ENCODE results near the gene SLMAP.
"Not testable (repeated sequence)": the region's sequence is repeated elsewhere in the genome, so short reads cannot be mapped to it uniquely, and the experiment has no call there.

SLMAP gene

DNA sequence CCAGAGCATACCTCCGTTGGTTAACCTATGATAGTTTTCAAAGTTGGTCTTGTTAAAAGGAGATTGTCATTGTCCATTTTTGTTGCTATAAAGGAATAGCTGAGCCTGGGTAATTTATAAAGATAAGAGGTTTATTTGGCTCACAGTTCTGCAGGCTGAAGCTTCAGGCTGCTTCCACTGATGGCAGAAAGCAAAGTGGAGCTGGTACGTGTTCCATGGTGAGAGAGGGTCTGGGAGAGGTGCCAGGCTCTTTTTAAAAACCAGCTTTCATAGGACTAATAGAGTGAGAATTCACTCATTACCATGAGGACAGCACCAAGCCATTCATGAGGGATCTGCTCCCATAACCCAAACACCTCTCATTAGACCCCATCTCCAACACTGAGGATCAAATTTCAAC lies 107.3 kb downstream of the SLMAP start:
- DNase-seq (ENCODE audit: low read depth): no peak
- no peak overlapping the region for H3K4me3 ChIP-seq (ENCODE audit: low read depth, low read length)

- DNase-seq (ENCODE audit: low read depth): no peak
Observed at GRCh38 chr3:57864853-57865252, 108.7 kb downstream of the SLMAP start.

GRCh38 chr3:57869110-57869509 lies 113.0 kb downstream of the SLMAP start:
- DNase-seq (ENCODE audit: low read depth): not testable (repeated sequence)

More at GRCh38 chr3:57864853-57865252, 108.7 kb downstream of the SLMAP start:
- no peak overlapping the region for H3K4me3 ChIP-seq (ENCODE audit: low read depth, low read length)

GRCh38 chr3:57872606-57873005 lies 116.5 kb downstream of the SLMAP start:
- H3K4me3 ChIP-seq (ENCODE audit: low read depth, low read length): no peak overlapping the region
- no peak for DNase-seq (ENCODE audit: low read depth)

More at GRCh38 chr3:57869110-57869509, 113.0 kb downstream of the SLMAP start:
- H3K4me3 ChIP-seq (ENCODE audit: low read depth, low read length): not testable (repeated sequence)

- no peak overlapping the region for H3K4me3 ChIP-seq (ENCODE audit: low read depth, low read length)
- no peak for DNase-seq (ENCODE audit: low read depth)
Observed at GRCh38 chr3:57876632-57877031, 120.5 kb downstream of the SLMAP start.

GRCh38 chr3:57877116-57877515 lies 121.0 kb downstream of the SLMAP start:
- H3K4me3 ChIP-seq (ENCODE audit: low read depth, low read length): no peak overlapping the region

GRCh38 chr3:57884436-57884835 lies 128.3 kb downstream of the SLMAP start:
- DNase-seq (ENCODE audit: low read depth); H3K4me3 ChIP-seq (ENCODE audit: low read depth, low read length): not testable (repeated sequence)

More at GRCh38 chr3:57877116-57877515, 121.0 kb downstream of the SLMAP start:
- no peak for DNase-seq (ENCODE audit: low read depth)

- no peak overlapping the region for H3K4me3 ChIP-seq (ENCODE audit: low read depth, low read length)
- no peak for DNase-seq (ENCODE audit: low read depth)
Observed at GRCh38 chr3:57889807-57890206, 133.7 kb downstream of the SLMAP start.

DNA sequence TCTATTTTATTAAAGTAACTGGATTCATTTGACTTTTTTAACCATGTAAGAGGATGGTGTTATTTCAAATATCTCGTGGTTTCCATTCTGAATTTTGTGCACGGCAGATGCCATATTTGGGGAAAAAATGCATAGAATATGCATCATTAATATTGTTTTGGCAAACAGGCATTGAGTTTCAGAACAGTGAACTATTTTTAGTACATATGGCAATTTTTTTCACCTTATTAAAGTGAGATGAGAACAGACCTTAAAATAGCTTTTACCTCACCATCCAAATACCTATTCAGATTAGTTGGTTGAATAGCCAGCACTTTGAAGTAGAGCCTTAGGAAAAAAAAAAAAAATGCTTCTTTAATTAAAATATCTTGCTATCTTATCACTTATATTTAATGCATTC lies 134.8 kb downstream of the SLMAP start:
- H3K4me3 ChIP-seq (ENCODE audit: low read depth, low read length): no peak overlapping the region
- DNase-seq (ENCODE audit: low read depth): no peak

GRCh38 chr3:57892423-57892822 lies 136.3 kb downstream of the SLMAP start:
- DNase-seq (ENCODE audit: low read depth): no peak
- no peak overlapping the region for H3K4me3 ChIP-seq (ENCODE audit: low read depth, low read length)

GRCh38 chr3:57893156-57893555 lies 137.0 kb downstream of the SLMAP start:
- DNase-seq (ENCODE audit: low read depth): no peak
- H3K4me3 ChIP-seq (ENCODE audit: low read depth, low read length): no peak overlapping the region

DNA sequence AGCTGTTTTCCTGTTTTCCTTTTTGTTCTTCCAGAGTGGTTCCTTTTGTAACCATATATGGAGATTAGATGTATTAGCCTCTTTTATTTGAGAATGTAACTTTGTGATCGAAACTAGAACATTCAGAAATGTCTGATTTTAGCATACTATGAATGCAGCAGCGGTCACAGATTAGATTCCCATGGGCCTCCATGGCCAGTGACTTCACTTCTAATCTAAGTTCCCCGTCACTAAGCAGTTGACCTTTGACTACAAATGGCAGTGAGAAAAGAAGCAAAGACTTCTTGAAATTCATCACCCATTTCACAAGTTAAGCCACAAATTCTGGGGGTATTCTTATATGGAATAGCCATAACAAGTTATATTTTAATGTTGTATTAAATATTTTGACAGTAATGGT lies 137.6 kb downstream of the SLMAP start:
- no peak for DNase-seq (ENCODE audit: low read depth)
- no peak overlapping the region for H3K4me3 ChIP-seq (ENCODE audit: low read depth, low read length)

GRCh38 chr3:57896031-57896430 lies 139.9 kb downstream of the SLMAP start:
- no peak overlapping the region for H3K4me3 ChIP-seq (ENCODE audit: low read depth, low read length)
- DNase-seq (ENCODE audit: low read depth): no peak

DNA sequence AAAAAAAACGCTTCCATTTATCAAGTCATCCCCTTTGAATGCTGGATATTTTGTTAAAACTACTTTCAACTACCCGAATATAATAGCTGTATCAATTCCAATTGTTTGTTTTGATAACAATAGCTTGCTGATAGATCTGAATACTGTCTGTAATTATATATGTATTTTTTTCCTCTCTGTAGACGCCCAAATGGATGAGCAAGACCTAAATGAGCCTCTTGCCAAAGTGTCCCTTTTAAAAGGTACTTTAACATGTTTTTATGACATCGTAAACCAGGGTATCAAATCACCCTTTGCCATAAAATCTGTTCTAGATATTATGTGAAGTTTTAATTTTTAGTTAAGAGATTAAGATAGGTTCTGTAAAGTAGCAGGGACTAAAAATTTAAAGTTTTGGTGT lies 140.6 kb downstream of the SLMAP start:
- no peak for DNase-seq (ENCODE audit: low read depth)
- H3K4me3 ChIP-seq (ENCODE audit: low read depth, low read length): no peak overlapping the region

GRCh38 chr3:57900786-57901185 lies 144.7 kb downstream of the SLMAP start:
- no peak overlapping the region for H3K4me3 ChIP-seq (ENCODE audit: low read depth, low read length)
- DNase-seq (ENCODE audit: low read depth): no peak

DNA sequence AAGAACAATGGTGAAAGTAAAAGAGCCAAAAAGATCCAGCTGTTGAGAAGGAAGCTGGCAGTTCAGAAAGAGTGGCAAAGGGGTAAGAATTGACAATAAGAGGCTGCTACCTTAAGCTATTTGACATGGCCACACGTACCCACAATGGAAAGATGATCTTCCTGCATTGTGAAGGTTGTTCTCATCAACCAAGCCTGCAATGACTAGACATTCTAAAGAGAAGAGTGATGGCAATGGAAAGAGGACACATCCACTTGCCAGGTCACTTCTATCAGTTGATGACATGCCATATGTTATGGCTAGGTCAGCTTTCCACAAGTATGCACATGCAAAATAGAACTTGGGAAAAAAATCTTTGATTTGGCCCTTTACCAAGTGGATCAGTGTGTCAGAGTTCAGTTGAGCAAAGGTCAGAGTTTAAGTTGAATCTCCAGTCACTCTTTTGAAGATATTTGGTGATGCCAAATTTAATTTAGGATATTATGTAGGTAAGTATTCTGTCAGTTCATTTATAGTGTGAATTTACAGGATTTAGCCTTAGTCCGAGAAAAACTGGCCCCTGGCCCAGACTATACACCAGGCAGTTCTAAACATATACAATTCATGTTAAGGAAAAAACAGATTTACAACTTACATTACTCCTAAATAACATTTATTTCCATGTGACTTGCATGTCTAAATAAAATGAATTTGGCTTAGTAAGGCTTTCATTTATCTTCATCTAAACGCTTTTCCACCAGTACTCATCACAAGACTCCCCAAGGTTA lies 147.2 kb downstream of the SLMAP start:
- no peak overlapping the region for H3K4me3 ChIP-seq (ENCODE audit: low read depth, low read length)
- DNase-seq (ENCODE audit: low read depth): no peak

DNA sequence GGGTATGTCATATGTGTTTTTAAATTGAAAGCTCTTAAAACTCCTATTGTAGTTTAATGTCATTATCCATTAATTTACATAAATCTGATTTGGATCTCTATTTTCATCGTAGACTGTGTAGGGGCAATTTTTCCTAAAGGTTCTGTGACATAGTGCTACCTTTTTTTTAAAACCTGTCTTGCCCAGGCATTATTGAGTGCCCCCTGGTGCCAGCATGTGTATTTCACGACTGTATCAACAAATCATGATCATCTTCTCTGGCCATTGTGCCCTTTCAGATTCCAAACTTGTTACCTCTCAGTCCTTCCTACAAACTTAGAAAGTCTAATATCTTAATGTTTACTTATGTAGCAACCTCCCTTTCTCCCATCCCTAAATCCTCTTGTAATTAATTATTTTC lies 154.9 kb downstream of the SLMAP start:
- DNase-seq (ENCODE audit: low read depth): no peak
- no peak overlapping the region for H3K4me3 ChIP-seq (ENCODE audit: low read depth, low read length)

GRCh38 chr3:57911593-57911992 lies 155.5 kb downstream of the SLMAP start:
- no peak overlapping the region for H3K4me3 ChIP-seq (ENCODE audit: low read depth, low read length)
- no peak for DNase-seq (ENCODE audit: low read depth)

DNA sequence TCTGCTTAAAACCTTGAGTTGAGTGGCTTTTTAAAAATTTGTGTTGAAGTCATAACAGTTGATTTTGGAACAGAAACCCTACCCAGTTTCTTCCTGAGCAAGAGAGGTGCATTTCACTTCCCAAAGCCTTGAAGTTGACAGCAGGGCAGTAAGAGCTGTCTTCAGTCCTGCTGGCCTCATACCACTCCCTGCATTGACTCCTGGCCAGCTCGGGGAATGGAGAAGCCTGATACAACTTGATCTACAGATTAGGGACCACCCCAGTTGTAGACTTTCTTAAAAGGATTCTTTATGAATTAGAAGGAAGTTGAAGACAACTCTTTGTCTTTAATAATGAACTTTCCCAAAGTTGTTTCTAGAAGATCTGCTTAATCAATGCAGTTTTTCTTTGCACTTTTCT lies 161.5 kb downstream of the SLMAP start:
- H3K4me3 ChIP-seq (ENCODE audit: low read depth, low read length): no peak overlapping the region
- DNase-seq (ENCODE audit: low read depth): no peak

DNA sequence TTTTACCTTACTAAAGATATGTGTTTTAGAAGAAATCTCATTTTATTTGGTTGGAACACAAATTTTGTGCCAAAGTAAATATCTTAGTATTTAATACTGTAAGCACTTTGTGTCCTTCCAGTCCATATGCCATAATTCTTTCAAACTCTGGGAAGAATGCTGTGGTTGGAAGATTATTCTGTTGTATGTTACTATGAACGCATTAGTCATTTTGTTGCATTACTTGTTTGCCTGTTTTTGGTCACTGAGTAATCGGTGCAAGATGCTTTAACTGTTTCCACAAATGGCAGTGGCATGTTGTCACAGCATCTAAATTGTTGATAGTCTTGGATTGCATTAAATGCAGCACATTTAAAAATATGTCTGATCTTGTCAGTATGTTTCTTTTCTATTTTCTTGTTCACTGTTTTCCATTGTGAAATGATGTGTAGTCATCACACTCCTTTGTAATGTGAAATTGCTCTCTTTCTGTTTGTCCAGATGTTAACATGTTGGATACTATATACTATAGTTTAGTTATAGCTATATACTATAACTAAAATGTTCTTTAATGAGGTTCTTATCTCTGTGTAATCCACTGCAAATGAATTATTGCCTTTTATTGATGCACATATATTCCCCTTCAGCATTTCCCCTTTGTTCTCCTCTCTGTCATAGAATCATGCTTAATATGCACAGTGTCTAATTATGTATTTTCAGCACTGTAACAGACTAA lies 162.2 kb downstream of the SLMAP start:
- H3K4me3 ChIP-seq (ENCODE audit: low read depth, low read length): no peak overlapping the region
- DNase-seq (ENCODE audit: low read depth): peak; percentile 74

DNA sequence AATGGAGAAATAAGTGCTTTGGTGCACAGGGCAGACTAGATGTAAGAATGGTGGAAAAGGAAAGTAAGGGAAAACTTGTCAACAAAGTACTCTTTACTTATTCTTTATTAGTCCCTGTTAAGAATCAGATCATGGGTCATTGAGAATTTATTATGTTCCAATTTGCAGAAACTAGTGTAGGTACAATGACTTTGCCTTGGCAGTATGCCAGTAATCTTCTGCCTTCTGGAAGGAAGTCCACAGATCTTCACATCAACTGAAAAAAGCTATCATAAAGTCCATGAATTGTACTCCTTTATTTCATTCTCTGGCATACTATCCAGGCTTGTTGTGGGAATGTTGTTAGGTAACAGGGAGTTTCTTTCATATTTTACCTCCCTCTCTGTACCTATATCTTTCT lies 163.9 kb downstream of the SLMAP start:
- no peak overlapping the region for H3K4me3 ChIP-seq (ENCODE audit: low read depth, low read length)

More for the DNA sequence above, 163.9 kb downstream of the SLMAP start:
- DNase-seq (ENCODE audit: low read depth): no peak
